Rectal smooth muscle tissue (tissue), 1 donor: ENCODE data around the gene TNFAIP8L1.

ENCODE experiments used
- H3K27ac ChIP-seq: one replicate; pipeline ENCODE4 v1.7.0; 2013; ENCODE audit warnings: low read depth, low read length, inconsistent platforms
- H3K27me3 ChIP-seq: one replicate; pipeline ENCODE4 v1.7.0; 2013; ENCODE audit warnings: low read length; ENCODE audit not compliant: control insufficient read depth, insufficient read depth
- H3K36me3 ChIP-seq: one replicate; pipeline ENCODE4 v1.7.0; 2013; ENCODE audit warnings: low read length; ENCODE audit not compliant: control insufficient read depth, insufficient read depth
- H3K4me1 ChIP-seq: one replicate; pipeline ENCODE4 v1.7.0; 2013; ENCODE audit warnings: low read length; ENCODE audit not compliant: control insufficient read depth, insufficient read depth
- H3K4me3 ChIP-seq: one replicate; pipeline ENCODE4 v1.7.0; 2013; ENCODE audit warnings: low read length
- H3K9ac ChIP-seq: one replicate; pipeline ENCODE4 v1.7.0; 2013; ENCODE audit warnings: low read length

The TNFAIP8L1 gene

DNA sequence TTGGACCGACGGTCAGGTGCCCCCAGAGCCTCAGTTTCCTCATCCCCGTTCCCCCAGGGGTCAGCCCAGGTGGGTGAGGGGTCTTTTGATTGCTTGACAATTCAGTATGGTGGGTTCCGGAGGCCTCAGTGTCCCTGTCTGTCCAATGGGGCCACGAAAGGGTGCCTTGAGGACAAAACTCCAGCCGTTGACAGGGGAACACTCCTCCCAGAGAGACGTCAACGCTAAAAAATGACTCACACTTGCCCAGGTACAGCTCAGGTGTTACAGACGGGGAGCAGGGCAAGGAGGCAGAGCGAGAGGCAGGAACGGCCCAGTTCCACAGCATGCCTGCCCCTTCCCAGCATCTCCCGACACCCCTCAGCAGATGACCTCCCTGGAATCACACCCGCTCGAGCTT, 1.8 kb downstream of the TNFAIP8L1 start:
- no peak overlapping the region for H3K9ac ChIP-seq
- H3K27me3 ChIP-seq: no peaks in the 10 kb centered on the region
- H3K27ac ChIP-seq: peak overlapping the region; percentile 83
- peaks cover 10% of the 10 kb centered on the region for H3K4me1 ChIP-seq
- no peaks in the 10 kb centered on the region for H3K36me3 ChIP-seq
- peak overlapping the region; percentile 81 for H3K4me3 ChIP-seq

- Histone ChIP-seq H3K27me3 (no peaks in the 10 kb centered on the region), H3K36me3 (no peaks in the 10 kb centered on the region), H3K4me3 (no peak overlapping the region), H3K4me1 (peaks cover 13% of the 10 kb centered on the region), H3K9ac (no peak overlapping the region), H3K27ac (peak overlapping the region; percentile 55)
Measured at GRCh38 chr19:4642625-4643024, 3.3 kb downstream of the TNFAIP8L1 start.

DNA sequence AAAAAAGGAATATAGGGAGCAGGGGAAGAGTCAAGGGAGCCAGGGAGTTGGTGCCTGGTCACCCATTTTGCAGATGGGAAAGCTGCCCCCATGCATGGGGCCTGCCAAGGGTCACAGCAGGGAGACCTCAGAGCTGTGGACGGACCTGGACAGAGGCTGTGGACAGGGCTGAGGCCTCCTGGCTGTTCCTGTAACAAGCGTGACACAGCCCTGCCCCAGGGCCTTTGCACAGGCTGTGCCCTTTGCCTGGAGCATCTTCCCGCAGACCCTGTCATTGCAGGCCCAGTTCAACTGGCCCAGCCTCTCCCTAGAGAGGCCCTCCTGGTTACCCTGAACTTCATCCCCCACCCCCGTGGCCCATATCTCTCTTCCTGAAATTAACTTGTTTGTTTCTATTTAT, 6.4 kb downstream of the TNFAIP8L1 start:
- peaks cover 4% of the 10 kb centered on the region for H3K36me3 ChIP-seq
- peaks cover 26% of the 10 kb centered on the region for H3K4me1 ChIP-seq
- no peak overlapping the region for H3K4me3 ChIP-seq
- H3K27me3 ChIP-seq: no peaks in the 10 kb centered on the region
- H3K9ac ChIP-seq: no peak overlapping the region
- H3K27ac ChIP-seq: peak overlapping the region; percentile 85

GRCh38 chr19:4647676-4648644, 8.6 kb downstream of the TNFAIP8L1 start:
- H3K4me1 ChIP-seq: peaks cover 19% of the 10 kb centered on the region
- no peaks in the 10 kb centered on the region for H3K27me3 ChIP-seq
- H3K4me3 ChIP-seq: no peak overlapping the region
- peak overlapping the region; percentile 85 for H3K27ac ChIP-seq
- H3K9ac ChIP-seq: no peak overlapping the region
- H3K36me3 ChIP-seq: peaks cover 4% of the 10 kb centered on the region

DNA sequence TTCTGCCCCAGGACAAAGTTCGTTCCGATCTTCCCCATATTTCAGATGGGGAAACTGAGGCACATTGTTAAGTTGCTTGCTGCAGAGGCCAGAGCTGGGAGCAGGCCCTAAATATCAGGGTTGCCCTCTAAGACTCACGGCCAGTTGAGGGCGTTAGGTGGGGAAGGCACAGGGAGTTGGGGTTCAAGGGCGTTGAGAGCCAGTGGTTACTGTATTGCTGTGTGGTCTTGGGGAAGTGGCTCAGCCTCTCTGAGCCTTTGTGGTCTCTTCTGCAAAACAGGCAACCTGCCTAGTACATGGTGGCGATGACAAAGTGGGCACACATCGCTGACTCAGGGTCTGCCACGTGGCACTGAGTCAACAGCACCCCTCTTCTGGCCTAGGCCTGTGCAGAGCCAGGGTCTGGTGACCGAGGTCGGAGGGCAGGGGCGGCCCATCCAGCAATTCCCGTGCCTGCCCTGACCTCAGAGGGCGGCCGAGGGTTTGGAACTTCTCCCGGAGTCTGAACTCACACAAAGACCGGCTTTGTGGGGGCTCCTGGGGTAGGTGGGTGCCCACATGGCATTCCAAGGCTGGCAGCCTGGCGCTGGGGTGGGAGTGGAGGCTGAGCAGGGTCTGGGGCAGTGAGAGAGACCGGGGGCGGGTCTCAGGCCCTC, 10.2 kb downstream of the TNFAIP8L1 start:
- Histone ChIP-seq H3K27me3 (no peaks in the 10 kb centered on the region), H3K27ac (peak overlapping the region; percentile 85), H3K36me3 (peaks cover 7% of the 10 kb centered on the region), H3K4me1 (peaks cover 19% of the 10 kb centered on the region), H3K4me3 (no peak overlapping the region), H3K9ac (no peak overlapping the region)

GRCh38 chr19:4650159-4650558, 10.8 kb downstream of the TNFAIP8L1 start:
- no peak overlapping the region for H3K9ac ChIP-seq
- H3K4me1 ChIP-seq: peaks cover 19% of the 10 kb centered on the region
- H3K27me3 ChIP-seq: no peaks in the 10 kb centered on the region
- H3K4me3 ChIP-seq: no peak overlapping the region
- H3K36me3 ChIP-seq: peaks cover 11% of the 10 kb centered on the region
- peak overlapping the region; percentile 85 for H3K27ac ChIP-seq

GRCh38 chr19:4652075-4652474, 12.8 kb downstream of the TNFAIP8L1 start:
- H3K27me3 ChIP-seq: no peaks in the 10 kb centered on the region
- H3K27ac ChIP-seq: no peak overlapping the region
- no peak overlapping the region for H3K4me3 ChIP-seq
- H3K9ac ChIP-seq: no peak overlapping the region
- H3K36me3 ChIP-seq: peaks cover 17% of the 10 kb centered on the region
- H3K4me1 ChIP-seq: peaks cover 19% of the 10 kb centered on the region

GRCh38 chr19:4653793-4654436, 14.6 kb downstream of the TNFAIP8L1 start:
- H3K36me3 ChIP-seq: peaks cover 25% of the 10 kb centered on the region
- H3K4me3 ChIP-seq: no peak overlapping the region
- no peak overlapping the region for H3K27ac ChIP-seq
- peaks cover 5% of the 10 kb centered on the region for H3K4me1 ChIP-seq
- no peak overlapping the region for H3K9ac ChIP-seq
- no peaks in the 10 kb centered on the region for H3K27me3 ChIP-seq

DNA sequence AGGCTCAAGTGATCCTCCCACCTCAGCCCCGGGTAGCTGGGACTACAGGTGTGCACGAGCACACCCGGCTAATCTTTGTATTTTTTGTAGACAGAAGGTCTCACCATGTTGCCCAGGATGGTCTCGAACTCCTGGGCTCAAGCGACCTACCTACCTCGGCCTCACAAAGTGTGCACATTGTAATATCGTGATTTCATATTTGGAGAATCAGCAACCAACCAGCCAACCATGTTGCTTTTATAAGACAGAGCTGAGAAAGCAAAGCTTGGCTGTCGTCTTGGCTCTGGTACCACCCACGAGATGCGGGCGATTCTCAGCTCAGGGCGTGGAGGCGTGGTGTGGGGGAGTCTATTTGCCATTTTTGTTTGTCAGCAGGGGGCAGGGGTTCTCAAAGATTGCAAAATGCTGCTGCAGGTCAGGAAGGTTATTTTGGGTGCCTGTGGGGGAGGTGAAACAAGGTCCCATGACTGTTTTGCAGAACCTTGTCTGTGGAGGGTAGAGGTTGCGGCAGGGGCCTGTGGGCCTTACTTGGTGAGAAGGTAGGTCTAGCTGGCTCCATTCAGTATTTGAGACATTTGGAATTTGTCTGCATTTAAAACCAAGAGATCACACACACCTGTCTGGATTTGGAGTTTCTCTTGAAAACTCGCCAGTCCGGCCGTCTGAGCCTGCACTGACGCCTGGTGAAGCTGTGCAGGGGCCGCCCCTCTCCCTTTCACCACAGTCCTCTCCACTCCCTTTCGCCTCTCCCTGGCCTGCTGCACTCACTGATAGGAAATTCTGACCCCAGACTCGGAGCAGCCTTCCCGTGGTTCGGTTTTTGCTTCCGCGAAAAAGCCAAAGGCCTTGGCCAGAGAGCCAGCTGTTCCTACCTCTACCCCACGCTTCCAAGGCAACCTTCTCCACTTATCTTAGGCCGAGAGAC, 15.4 kb downstream of the TNFAIP8L1 start:
- no peak overlapping the region for H3K27ac ChIP-seq
- no peak overlapping the region for H3K9ac ChIP-seq
- peaks cover 3% of the 10 kb centered on the region for H3K4me1 ChIP-seq
- no peaks in the 10 kb centered on the region for H3K27me3 ChIP-seq
- H3K36me3 ChIP-seq: peaks cover 28% of the 10 kb centered on the region
- no peak overlapping the region for H3K4me3 ChIP-seq

DNA sequence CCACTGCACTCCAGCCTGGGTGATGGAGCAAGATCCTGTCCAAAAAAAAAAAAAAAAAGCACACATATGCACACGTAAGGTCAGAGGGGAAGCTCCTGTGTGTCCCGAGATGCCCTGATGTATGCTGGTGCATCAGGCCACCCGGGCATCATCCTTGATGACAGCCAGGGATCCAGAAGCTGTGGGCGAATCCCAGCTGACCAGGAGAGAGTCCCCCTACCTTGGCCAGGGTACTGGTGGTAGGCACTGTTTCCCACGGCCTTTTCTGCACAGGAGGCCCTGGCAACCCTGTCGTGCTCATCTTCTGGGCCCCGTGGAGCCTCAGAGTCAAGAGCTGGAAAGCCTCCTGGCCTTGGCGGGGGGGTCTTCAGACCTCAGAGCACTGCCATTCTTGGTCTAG, 16.8 kb downstream of the TNFAIP8L1 start:
- Histone ChIP-seq H3K36me3 (peaks cover 28% of the 10 kb centered on the region), H3K27me3 (no peaks in the 10 kb centered on the region), H3K27ac (no peak overlapping the region), H3K4me1 (no peaks in the 10 kb centered on the region), H3K4me3 (no peak overlapping the region), H3K9ac (no peak overlapping the region)

- no peak overlapping the region for H3K27ac ChIP-seq
- H3K27me3 ChIP-seq: no peaks in the 10 kb centered on the region
- peaks cover 28% of the 10 kb centered on the region for H3K36me3 ChIP-seq
- H3K4me1 ChIP-seq: no peaks in the 10 kb centered on the region
- no peak overlapping the region for H3K9ac ChIP-seq
- no peak overlapping the region for H3K4me3 ChIP-seq
Measured at GRCh38 chr19:4657262-4657661, 17.9 kb downstream of the TNFAIP8L1 start.
